ENCODE measurements around the gene AAMP.
"Not testable (repeated sequence)": the region's sequence is repeated elsewhere in the genome, so short reads cannot be mapped to it uniquely, and the experiment has no call there.

Gene AAMP

DNA sequence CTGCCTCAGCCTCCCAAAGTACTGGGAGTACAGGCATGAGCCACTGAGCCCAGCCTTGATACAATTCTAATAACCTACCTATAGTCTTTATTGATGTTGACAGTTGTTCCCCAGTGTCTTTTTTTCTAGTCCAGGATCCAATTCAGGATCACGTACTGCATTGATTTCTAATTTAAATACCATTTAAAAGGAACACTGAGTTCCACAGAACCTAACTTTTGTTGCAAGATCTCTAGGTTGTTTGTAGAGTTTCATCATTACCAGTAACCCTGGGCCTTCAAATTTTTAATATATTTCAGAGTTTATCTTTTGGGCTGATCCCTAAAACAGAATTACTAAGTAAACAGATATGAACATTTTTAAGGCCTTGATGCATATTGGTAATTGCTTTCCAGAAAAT lies 43.4 kb upstream of the AAMP start:
- Histone ChIP-seq H3K27me3 (replicated peaks; ENCODE audit: control insufficient read depth, insufficient read depth, low read length) (no peaks in the 10 kb centered on the region; the same call in 1 of the 2 replicates), H3K4me3 (replicated peaks; ENCODE audit: low read depth, low read length) (no peak overlapping the region), H3K36me3 (ENCODE audit: control insufficient read depth, insufficient read depth, low read length) (no peaks in the 10 kb centered on the region)
- no peak for TF ChIP-seq CTCF (IDR thresholded peaks at IDR 0.05; ENCODE audit: insufficient read depth, low read length, poor library complexity, severe bottlenecking)
- no peak for DNase-seq (ENCODE audit: extremely low read depth, insufficient read length)

GRCh38 chr2:218312267-218312756 lies 42.4 kb upstream of the AAMP start:
- Histone ChIP-seq H3K36me3 (ENCODE audit: control insufficient read depth, insufficient read depth, low read length) (no peaks in the 10 kb centered on the region), H3K27me3 (replicated peaks; ENCODE audit: control insufficient read depth, insufficient read depth, low read length) (no peaks in the 10 kb centered on the region; the same call in 1 of the 2 replicates), H3K4me3 (replicated peaks; ENCODE audit: low read depth, low read length) (no peak overlapping the region)
- TF ChIP-seq CTCF (IDR thresholded peaks at IDR 0.05; ENCODE audit: insufficient read depth, low read length, poor library complexity, severe bottlenecking), result no peak
- DNase-seq (ENCODE audit: extremely low read depth, insufficient read length), result no peak

DNA sequence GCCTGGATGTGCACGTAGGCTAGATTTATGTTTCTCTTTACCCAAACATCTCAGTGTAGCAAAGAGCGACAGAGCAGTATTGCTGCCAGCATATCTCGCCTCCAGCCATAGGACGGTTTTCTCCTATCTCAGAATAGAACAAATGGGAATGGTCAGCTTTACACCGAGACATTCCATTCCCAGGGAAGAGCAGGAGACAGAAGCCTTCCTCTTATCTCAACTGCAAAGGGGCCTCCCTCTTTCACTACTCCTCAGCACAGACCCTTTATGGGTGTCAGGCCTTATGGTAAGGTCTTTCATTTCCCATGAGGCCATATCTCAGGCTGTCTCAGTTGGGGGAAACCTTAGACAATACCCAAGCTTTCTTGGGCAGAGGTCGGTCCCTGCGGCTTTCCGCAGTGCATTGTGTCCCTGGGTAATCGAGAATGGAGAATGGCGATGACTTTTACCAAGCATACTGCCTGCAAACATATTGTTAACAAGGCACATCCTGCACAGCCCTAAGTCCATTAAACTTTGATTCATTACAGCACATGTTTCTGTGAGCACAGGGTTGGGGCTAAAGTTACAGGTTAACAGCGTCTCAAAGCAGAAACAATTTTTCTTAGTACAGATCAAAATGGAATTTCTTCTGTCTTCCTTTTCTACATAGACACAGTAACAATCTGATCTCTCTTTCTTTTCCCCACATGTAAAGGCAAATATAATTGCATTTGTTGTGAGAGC lies 41.8 kb upstream of the AAMP start:
- H3K27me3 ChIP-seq (replicated peaks; ENCODE audit: control insufficient read depth, insufficient read depth, low read length); H3K4me3 ChIP-seq (replicated peaks; ENCODE audit: low read depth, low read length); H3K36me3 ChIP-seq (ENCODE audit: control insufficient read depth, insufficient read depth, low read length); DNase-seq (ENCODE audit: extremely low read depth, insufficient read length): not testable (repeated sequence)

GRCh38 chr2:218310853-218311540 lies 41.1 kb upstream of the AAMP start:
- Histone ChIP-seq H3K4me3 (replicated peaks; ENCODE audit: low read depth, low read length) (no peak overlapping the region), H3K36me3 (ENCODE audit: control insufficient read depth, insufficient read depth, low read length) (no peaks in the 10 kb centered on the region), H3K27me3 (replicated peaks; ENCODE audit: control insufficient read depth, insufficient read depth, low read length) (no peaks in the 10 kb centered on the region)
- TF ChIP-seq CTCF (IDR thresholded peaks at IDR 0.05; ENCODE audit: insufficient read depth, low read length, poor library complexity, severe bottlenecking), result no peak
- no peak for DNase-seq (ENCODE audit: extremely low read depth, insufficient read length)

DNA sequence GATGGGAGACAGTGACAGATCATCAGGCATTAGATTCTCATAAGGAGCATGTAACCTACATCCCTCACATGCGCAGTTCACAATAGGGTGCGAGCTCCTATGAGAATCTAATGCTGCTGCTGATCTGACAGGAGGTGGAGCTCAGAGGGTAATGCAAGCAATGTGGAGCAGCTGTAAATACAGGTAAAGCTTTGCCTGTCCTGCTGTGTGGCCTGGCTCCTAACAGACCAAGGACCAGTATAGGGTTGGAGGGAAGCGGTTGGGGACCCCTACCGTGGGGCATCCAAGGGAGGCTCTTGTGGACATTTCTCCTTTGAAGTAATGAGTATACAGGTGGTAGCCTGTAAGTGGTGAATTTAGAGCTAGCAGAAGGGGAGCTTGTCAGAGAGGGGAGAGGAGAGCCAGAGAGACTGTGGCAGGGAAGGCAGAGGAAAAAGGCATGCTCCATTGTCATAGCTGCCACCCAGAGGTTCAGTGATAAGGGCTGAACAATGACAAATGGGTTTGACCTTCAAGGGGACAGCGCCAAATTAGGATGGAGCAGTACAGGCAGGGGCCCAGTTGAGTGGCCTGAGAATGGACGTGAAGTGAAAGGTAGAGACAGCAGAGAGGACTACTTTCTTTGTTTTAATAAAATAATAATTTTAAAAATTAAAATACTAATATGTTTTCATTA lies 37.6 kb upstream of the AAMP start:
- no peak overlapping the region for H3K4me3 ChIP-seq (replicated peaks; ENCODE audit: low read depth, low read length)
- H3K27me3 ChIP-seq (replicated peaks; ENCODE audit: control insufficient read depth, insufficient read depth, low read length), result no peaks in the 10 kb centered on the region
- no peak for TF ChIP-seq CTCF (IDR thresholded peaks at IDR 0.05; ENCODE audit: insufficient read depth, low read length, poor library complexity, severe bottlenecking)
- H3K36me3 ChIP-seq (ENCODE audit: control insufficient read depth, insufficient read depth, low read length), result no peaks in the 10 kb centered on the region
- DNase-seq (ENCODE audit: extremely low read depth, insufficient read length), result no peak
